ENCODE measurements around the gene OVOL1.

GRCh38 chr11:65787649-65788622, 1.1 kb downstream of the OVOL1 start:
- TF ChIP-seq POLR2A (IDR thresholded peaks at IDR 0.05; ENCODE audit: extremely low read depth, insufficient read length), result no peak
- no peak for TF ChIP-seq CTCF (IDR thresholded peaks at IDR 0.05; ENCODE audit: low read depth, low read length)
